Medulla oblongata (tissue), 1 donor: ENCODE results near the gene TMEM87B.

Experiments used
- DNase-seq: peaks from one replicate; pipeline ENCODE4 v3.0.0-alpha.2; 2015; ENCODE audit errors: extremely low spot score

The TMEM87B gene

GRCh38 chr2:112054847-112055729 is at the start of gene TMEM87B:
Gene TMEM87B (plus strand): TSS chr2:112055269. CDS start chr2:112055592, 323 bp downstream.
- peak; percentile 97 for DNase-seq

GRCh38 chr2:112005406-112006075 is 49.5 kb upstream of the TMEM87B start:
- DNase-seq: no peak

- DNase-seq: no peak
These were observed 49.0 kb upstream of the TMEM87B start for GRCh38 chr2:112006076-112006410.

- no peak for DNase-seq
These were observed 47.6 kb upstream of the TMEM87B start for GRCh38 chr2:112007493-112007892.

GRCh38 chr2:112008910-112009485 is 46.1 kb upstream of the TMEM87B start:
- peak; percentile 22 for DNase-seq

GRCh38 chr2:112010751-112011150 is 44.3 kb upstream of the TMEM87B start:
- no peak for DNase-seq

GRCh38 chr2:112012556-112012955 is 42.5 kb upstream of the TMEM87B start:
- no peak for DNase-seq

GRCh38 chr2:112018846-112019245 is 36.2 kb upstream of the TMEM87B start:
- no peak for DNase-seq

- DNase-seq: no peak
These were observed 35.5 kb upstream of the TMEM87B start for GRCh38 chr2:112019569-112019982.

GRCh38 chr2:112020561-112020960 is 34.5 kb upstream of the TMEM87B start:
- DNase-seq: no peak

- DNase-seq: no peak
These were observed 33.8 kb upstream of the TMEM87B start for GRCh38 chr2:112021290-112021689.

GRCh38 chr2:112021781-112022231 is 33.3 kb upstream of the TMEM87B start:
- DNase-seq: no peak

GRCh38 chr2:112023707-112024106 is 31.4 kb upstream of the TMEM87B start:
- no peak for DNase-seq

- peak; percentile 42 for DNase-seq
These were observed 30.8 kb upstream of the TMEM87B start for GRCh38 chr2:112024231-112024630.

GRCh38 chr2:112024896-112025491 is 30.1 kb upstream of the TMEM87B start:
- no peak for DNase-seq

- DNase-seq: no peak
These were observed 28.6 kb upstream of the TMEM87B start for GRCh38 chr2:112026509-112026908.

- no peak for DNase-seq
These were observed 27.3 kb upstream of the TMEM87B start for GRCh38 chr2:112027767-112028166.

GRCh38 chr2:112029164-112029563 is 25.9 kb upstream of the TMEM87B start:
- no peak for DNase-seq

- peak; percentile 44 for DNase-seq
These were observed 23.4 kb upstream of the TMEM87B start for GRCh38 chr2:112031473-112032223.

GRCh38 chr2:112032224-112032586 is 22.9 kb upstream of the TMEM87B start:
- no peak for DNase-seq

- peak; percentile 74 for DNase-seq
These were observed 22.2 kb upstream of the TMEM87B start for GRCh38 chr2:112032689-112033465.
